HTERT RPE-1 (cell line): ENCODE results near the gene VPS37C.
"Not testable (repeated sequence)": the region's sequence is repeated elsewhere in the genome, so short reads cannot be mapped to it uniquely, and the experiment has no call there.

ENCODE experiments used
- in situ Hi-C: fragments of 300-500 bp; cut with MboI; formaldehyde crosslinking; loops from 4 replicates; pipeline ENCODE4 v1.14.3; 2020; ENCODE audit warnings: low sequenced_read_pairs

The VPS37C gene

DNA sequence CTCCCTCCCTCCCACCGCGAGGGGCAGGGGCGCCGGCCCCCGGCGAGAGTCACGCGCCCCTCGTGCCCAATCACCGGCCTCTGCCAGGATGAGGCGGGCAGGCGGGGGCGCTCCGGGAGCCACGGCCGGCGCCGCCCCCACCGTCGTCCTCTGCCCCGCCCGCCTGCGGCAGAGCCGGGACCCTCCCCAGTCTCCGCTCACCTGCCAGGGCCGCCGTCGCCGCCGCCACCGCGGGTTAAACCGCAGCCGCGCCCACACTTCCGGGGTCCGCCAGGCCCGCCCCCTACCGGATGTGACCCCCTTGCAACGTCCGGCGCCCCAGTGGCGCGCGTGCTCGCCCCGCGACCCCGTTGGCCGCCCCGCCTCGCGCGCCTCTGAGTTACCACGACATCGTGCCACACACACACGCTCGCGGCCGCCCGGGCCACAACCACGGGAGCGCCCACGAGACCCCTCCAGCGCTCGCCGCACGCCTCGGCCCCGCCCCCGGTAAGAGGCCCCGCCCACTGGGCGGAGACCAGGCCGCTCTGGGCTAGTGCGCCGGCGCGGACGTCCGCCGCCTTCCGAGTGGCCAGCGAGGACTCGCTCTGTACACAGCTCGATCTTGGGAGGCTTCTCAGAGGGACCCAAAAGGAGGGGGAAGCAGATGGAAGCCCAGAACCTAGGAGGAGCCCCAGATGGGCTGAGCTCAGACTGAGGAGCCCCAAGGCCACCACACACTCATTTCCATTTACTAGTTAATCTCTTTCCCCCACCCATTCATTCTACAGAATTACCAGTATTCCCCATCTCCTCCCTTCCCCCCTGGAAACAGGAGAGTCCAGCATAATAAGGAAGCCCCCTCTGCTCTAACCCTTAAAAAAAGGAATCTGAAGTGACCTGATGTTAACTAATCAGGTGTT is at the start of gene VPS37C:
Gene VPS37C, minus strand, starts transcription at position 237 of the 902 bp plus-strand sequence. CDS start 22,597 bp downstream, outside the sequence.
- in situ Hi-C loops, result no loop called here

DNA sequence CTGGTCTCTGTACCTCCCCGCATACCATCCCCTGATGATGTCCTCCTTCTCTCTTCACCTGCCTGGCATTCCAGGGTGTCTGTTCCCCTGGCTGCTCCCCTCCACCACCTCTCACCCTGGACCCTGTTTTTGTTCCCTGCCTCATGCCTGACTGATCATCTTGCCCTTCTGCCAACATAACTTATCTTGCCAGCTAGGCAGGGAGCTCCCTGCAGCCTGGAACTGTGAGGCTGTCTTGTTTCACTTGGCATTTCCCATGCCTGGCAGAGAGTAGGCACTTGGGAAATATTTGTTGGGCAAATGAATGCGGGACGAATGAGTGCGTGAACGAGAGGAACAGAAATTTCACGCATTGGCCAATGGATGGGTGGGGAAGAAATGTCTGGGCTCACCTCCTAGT is 49.4 kb upstream of the VPS37C start:
- in situ Hi-C loops, result not testable (repeated sequence)

DNA sequence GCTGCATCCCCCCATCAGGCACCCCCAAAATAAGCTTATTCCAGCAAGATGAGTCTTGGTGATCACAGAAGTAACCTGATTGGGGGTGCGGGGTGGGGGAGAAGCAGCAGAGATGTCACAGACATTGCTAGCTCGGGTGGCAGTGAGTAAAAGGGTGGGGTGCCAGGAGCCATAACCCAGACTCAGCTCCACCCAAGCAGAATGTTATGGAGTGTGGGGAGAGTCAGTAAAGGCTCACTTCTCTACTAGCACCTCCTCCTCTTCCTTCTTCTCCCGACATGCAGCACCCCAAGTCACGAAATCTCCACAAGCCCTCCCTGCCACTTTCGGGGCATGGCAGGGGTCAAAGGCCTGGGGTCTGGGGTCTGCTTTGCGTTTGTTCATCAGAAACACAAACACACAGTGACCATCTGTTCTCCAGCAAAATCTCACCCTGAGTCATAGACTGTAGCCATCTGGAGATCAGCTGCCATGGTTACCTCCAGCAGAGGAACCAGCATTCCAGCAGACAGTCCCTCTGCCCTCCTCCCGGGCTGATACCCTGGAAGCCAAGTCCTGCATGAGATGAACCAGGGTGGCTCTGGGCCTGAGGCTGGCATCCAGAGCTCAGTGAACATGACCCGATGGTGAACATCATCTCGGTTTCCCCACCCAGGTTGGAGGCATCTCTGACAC is 46.5 kb upstream of the VPS37C start:
- in situ Hi-C loops, result not testable (repeated sequence)

DNA sequence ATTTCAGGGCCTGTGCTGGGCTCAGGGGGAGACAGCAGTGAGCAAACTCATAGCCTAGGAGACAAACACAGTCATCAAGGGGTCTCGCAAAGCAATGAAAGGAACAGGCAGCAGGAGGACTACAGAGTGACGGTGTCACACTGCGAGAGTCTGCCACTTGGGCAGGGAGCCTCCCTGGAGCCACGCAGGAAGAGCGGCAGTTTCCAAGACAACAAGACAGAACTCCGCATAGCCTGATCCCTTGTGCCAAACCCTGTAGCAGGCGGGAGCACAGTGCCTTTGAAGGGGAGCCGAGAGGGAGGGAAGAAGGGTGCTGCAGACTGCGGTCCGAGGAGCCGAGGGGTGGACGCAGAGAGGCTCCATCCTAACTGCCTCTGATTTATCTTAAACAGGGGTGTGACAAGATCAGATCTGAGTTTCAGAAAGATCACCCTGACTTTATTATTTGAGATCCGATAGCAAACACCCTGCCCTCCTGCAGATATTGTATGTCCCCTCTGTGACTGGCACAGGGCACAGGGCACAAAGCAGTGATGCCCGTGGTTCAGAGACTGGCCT is 43.4 kb upstream of the VPS37C start:
- in situ Hi-C loops, result not testable (repeated sequence)

DNA sequence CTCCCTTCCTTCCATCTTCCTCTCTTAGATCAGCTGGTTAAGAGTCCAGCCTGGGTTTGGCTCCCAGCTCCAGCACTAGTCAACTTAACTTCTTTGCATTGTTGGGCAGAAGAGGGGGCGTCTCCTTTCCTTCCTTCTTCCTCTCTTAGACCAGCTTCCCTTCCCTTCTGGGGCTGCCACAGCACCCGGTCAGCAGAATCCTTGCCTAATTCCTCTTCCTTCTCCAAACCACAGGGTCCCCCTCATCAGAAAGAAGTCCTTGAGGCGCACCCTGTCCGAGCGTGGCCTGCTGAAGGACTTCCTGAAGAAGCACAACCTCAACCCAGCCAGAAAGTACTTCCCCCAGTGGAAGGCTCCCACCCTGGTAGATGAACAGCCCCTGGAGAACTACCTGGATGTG is 42.6 kb upstream of the VPS37C start:
- in situ Hi-C loops, result not testable (repeated sequence)

DNA sequence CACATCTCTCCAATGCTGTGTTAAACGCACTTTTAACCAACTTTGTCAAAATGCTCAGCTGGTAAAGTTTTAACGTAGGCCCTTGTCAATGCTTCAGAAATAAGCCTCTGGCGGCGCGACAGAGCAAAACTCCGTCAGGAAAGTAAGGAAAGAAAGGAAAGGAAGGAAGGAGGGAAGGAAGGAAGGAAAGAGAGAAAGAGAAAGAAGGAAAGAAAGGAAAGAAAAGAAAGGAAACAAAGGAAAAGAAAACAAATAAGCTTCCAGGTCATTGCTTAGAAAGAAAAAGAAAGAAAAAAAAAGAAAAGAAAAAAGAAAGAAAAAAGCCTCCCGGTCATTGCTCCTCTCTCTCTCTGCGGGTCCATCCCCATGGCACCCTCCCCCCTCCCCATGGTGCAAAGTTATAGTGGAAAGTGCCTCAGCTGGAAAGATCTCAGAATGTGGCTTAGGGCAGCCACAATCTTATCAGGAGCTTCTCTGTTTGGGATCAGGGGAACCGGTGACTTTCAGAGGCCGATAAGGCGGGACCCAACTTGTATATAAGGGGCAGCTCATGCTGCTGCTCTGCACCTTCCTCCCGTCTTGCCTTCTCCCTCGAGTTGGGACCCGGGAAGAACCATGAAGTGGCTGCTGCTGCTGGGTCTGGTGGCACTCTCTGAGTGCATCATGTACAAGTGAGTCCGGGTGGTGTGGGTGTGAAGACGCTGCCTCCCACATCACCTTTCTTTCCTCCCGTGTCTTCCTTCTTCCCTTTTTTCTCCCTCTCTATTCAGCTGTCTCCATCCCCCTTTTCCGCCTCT is 41.9 kb upstream of the VPS37C start, which contains the start of gene PGA3:
Gene PGA3, plus strand, starts transcription at position 566 of the 797 bp plus-strand sequence. Its CDS starts 50 bp downstream, at position 616.
- in situ Hi-C loops, result not testable (repeated sequence)

DNA sequence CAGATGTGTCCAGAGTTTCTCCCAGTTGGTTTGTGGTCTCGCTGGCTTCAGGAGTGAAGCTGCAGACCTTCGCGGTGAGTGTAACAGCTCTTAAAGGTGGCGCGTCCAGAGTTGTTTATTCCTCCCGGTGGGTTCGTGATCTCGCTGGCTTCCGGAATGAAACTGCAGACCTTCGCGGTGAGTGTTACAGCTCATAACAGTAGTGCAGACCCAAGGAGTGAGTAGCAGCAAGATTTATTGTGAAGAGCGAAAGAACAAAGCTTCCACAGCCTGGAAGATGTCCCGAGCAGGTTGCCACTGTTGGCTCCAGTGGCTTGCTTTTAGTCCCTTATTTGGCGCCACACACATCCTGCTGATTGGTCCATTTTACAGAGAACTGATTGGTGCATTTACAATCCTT is 40.2 kb upstream of the VPS37C start:
- in situ Hi-C loops, result no loop called here

DNA sequence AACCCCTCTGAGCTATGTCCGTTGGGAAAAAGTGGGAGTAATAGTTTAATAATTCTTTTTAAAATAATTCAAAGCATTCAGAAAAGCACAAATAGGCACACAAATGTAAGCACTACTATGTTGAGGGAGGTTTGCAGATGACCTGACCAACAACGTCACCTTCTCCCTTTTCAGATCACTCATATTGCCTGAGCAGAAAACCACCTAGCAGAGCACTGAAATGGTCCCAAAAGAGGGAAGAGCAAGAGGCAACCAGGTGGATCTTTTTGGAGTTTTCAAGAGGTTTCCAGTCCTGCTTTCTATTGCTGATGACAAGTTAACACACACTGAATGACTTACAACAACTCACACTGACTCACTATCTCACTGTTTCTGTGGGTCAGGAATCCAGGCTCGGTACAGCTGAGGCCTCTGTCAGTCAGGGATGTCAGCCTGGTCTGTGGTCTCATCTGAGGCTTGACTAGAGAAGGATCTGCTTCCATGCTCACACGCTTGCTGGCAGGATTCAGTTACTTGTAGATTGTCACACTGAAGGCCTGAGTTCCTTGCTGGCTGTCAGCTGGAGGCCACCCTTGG is 37.8 kb upstream of the VPS37C start:
- in situ Hi-C loops, result no loop called here

DNA sequence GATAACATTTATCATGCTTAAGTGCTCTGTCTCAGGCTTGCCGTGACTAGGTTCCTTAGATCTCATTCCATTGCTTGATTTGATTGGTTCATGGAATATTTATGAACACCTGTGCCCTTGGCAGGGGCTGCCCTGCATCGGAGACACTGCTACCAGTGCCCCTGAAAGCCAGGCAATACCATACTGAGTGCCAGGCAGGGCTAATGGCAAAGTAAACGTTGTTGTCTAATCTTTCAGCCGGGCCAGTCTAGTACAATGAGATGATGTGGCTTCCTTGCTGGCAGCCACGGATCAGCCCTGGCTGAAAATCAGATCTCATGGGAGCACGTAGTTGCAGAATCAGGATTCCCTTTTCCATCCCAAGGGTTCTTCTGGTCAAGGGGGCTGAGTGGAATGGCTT is 37.1 kb upstream of the VPS37C start:
- in situ Hi-C loops, result no loop called here

DNA sequence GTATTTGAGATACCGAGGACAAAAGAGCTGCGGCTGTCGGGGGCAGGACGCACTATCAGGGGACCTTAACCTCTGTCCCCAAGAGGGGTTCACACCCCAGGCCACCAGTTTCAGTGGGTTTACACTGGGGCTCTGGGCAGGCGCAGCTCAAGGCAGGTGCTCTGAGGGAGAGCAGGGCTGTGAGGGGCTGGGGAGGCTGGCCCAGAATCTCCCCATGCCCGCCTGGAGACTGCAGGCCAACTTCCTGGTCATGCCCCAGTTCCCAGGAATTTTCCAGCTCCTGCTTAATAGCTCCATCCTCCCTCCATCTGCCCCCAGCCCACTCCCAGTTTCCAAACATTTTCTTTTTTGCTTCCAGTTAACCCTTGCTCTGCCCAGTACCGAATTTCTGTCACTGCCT is 34.5 kb upstream of the VPS37C start:
- in situ Hi-C loops, result no loop called here

DNA sequence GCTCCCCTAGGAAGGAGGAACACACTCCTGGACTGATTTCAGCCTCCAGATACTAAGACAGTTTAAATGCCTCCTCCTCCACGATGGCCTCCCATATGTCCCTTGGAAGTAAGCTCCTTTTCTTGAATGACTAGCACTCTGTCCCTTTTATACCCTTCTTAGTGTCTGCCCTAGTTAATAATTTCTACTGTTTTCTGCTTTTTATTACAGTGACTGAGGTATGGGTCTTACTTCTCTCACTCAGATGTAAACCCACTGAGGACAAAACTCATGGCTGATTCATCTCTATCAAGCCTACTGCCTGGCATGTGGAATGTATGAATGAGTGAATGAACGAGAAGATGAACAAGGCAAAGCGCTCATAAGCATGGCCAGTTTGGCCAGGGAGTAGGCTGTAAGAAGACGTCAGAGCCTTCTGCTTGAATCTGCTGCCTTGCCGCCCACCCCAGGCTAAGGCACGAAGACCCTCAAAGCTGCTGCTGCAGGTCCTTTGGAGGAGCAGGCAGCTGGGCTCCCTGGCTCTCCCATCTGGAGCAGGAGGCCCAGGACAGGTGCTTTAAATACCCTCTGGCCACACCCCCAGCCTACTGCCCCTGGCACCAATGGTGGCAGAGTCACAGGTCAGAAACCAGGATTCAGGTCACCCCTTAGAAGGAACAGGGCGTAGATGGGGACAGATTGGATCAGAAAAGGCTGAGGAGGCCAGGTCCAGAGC is 33.9 kb upstream of the VPS37C start:
- in situ Hi-C loops, result no loop called here

DNA sequence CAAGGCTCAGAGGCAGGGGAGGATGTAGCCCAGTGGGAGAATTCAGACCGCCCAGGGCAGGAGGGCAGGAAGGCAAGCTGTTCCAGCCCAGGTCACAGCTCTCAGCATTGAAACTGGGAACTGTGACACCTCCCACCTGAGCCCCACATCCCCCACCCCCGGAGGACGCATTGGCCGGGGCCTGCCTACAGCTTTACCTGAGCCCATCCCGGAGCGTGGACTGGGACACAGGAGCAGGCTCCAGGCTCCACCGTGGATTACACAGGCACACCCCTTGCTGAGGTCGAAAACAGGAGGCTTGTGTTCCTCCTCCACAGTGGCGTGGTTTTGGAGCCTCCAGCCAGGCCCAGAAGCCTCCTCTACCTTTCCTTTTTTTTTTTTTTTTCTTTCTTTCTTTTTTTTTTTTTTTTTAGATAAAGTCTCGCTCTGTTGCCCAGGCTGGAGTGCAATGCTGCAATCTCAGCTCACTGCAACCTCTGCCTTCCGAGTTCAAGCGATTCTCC is 33.0 kb upstream of the VPS37C start:
- in situ Hi-C loops, result no loop called here

DNA sequence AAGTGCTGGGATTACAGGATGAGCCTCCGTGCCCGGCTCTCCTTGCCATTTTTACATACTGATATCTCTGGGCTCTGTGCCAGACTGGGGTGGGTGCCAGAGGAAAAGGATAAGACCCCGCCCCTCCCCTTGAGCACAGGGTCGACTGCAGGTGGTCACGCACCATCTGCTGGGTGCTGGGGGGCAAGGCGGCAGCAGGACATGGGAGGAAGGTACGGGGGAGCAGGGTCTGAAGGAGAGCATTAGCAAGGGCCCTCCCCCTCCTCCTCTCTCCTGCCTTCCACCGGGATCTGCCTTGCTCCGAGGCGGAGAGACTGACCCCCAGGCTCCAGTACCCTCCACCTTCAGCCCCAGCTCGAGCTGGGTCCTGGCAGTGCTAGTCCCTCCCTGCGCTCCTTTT is 32.4 kb upstream of the VPS37C start:
- in situ Hi-C loops, result no loop called here

DNA sequence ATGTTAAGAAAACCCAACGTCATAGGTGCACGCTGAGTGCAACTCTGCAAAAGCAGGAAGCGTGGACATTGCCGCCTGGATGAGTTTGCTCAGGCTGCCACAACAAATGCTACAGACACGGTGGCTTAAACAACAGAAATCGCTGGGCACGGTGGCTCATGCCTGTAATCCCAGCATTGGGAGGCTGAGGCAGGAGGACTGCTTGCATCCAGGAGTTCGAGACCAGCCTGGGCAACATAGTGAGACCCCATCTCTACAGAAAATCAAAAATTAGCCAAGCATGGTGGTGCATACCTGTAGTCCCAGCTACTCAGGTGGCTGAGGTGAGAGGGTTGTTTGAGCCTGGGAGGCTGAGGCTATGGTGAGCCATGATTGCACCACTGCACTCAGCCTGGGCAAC is 28.7 kb upstream of the VPS37C start:
- in situ Hi-C loops, result no loop called here

DNA sequence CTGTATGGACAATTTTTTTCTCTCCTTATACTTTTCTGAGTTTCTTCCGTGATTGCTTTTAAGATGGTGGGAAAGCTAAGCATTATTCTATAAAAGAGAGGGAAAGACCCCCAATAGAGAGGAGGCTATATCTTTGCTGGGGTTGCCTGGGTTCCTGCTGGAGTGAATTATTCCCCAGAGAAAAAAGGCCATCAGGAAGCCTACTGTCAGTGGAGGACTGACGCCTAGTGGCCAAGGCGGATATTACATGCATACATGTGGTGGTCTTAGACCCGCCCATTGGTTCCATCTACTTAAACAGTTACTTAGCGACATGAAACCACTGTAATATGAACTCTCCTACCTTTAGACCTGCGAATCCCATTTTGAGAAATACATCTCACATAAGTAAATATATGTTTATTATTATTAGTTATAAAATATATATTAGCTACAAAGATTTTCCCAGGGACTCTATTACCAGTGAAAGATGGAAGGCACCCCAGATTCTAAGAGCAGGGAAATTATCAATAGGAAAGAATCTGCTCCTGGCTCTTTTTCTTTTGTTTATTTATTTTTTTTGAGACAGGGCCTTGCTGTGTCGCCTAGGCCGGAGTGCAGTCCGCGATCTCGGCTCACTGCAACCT is 26.4 kb upstream of the VPS37C start:
- in situ Hi-C loops, result no loop called here

DNA sequence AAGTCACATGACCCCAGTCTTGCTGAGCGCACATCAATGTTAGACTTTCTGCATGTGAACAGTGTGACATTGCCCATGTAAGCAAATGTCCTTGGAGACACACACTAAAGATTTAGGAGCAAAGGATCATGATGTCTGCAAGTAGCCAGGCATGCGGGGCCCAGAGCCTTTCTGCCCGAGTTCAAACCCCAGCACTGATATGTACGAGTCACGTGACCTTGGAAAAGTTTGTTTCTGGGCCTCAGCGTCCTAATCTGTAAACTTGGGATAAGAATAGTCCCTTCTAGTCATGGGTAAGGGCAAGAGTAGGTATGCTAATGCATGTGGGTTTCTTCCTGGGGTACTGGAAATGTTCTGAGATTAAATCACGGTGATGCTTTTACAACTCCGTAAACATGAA is 25.3 kb upstream of the VPS37C start:
- in situ Hi-C loops, result no loop called here

DNA sequence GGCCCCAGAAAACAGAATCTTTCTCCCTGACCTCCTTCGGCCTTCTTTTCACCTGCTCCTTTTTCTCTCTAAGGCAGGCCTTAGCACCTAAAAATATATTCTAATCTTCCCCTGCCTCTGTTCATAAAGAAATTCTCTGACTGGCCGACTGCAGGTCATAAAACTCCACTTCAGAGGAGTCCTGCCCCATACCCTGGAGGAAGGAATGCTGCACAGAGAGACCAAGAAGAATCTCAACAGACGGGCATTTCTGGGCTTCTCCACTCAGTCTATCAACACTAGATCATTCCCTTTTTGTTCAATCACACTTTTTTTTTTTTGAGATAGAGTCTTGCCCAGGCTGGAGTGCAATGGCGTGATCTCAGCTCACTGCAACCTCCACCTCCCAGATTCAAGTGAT is 22.4 kb upstream of the VPS37C start:
- in situ Hi-C loops, result no loop called here

DNA sequence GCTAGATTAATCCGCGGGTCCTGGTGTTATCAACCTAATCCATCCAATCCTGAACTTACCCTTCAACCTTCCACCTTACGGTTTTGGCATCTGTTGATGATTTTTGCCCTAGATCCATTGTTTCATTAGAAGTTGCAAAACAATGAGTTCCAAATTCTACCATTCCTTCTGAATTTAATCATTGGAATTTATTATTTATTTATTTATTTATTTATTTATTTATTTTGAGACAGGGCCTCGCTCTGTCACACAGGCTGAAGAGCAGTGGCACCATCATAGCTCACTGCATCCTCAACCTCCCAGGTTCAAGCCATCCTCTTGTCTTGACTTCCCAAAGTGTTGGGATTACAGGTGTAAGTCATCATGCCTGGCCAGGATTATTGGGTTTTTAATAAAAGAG is 20.3 kb upstream of the VPS37C start:
- in situ Hi-C loops, result no loop called here

DNA sequence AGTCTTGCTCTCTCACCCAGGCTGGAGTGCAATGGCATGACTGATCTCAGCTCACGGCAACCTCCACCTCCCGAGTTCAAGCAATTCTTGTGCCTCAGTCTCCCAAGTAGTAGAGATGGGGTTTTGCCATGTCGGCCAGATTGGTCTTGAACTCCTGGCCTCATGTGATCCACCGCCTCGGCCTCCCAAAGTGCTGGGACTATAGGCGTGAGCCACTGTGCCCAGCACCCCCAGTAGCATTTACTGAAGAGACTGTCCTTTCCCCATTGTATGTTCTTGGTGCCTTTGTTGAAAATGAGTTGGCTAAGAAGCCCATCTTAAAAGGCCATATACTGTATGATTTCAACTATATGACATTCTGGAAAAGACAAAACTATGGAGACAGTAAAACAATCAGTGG is 19.0 kb upstream of the VPS37C start:
- in situ Hi-C loops, result not testable (repeated sequence)
